NK-92 (cell line): Measurements from ENCODE around the gene MYL12A.

Source experiments
- DNase-seq: peaks from one replicate; lab custom pipeline; 2025; ENCODE audit not compliant: unreplicated experiment; lab: John Stamatoyannopoulos, UW

Gene MYL12A

GRCh38 chr18:3281456-3282400 is 34.1 kb downstream of the MYL12A start:
- no peak for DNase-seq

- no peak for DNase-seq
Observed at GRCh38 chr18:3283253-3283863, 35.8 kb downstream of the MYL12A start.

- no peak for DNase-seq
Observed at GRCh38 chr18:3283908-3284307, 36.3 kb downstream of the MYL12A start.

GRCh38 chr18:3284501-3284900 is 36.9 kb downstream of the MYL12A start:
- no peak for DNase-seq

- DNase-seq: no peak
Observed at GRCh38 chr18:3286159-3286558, 38.6 kb downstream of the MYL12A start.

- no peak for DNase-seq
Observed at GRCh38 chr18:3293196-3293951, 45.8 kb downstream of the MYL12A start.

- DNase-seq: no peak
Observed at GRCh38 chr18:3294435-3295080, 47.0 kb downstream of the MYL12A start.

GRCh38 chr18:3297025-3297984 is 49.7 kb downstream of the MYL12A start:
- DNase-seq: peak; percentile 51

- DNase-seq: no peak
Observed at GRCh38 chr18:3304832-3305231, 57.2 kb downstream of the MYL12A start.

GRCh38 chr18:3305354-3305762 is 57.8 kb downstream of the MYL12A start:
- no peak for DNase-seq
